HepG2 (cell line): ENCODE data around the gene FER1L5. TPM values are rescaled to one million over a fixed set of nuclear protein-coding genes. Genes with fewer than 3 reads are reported as not detected.

Experiments used
- ADNP ChIP-seq: sonication (generic); formaldehyde crosslinking; IDR thresholded peaks from 2 replicates; pipeline ENCODE4 v1.4.0; 2020; ENCODE audit warnings: missing genetic modification reagents
- ATF1 ChIP-seq: IDR thresholded peaks from 2 replicates; pipeline ENCODE4 v1.6.1; 2016; ENCODE audit warnings: mild to moderate bottlenecking, control low read depth
- BHLHE40 ChIP-seq: IDR thresholded peaks from 2 replicates; pipeline ENCODE4 v1.6.1; 2011; ENCODE audit warnings: low read length, improper control_type of control experiment
- KMT2A ChIP-seq: sonication (generic); formaldehyde crosslinking; IDR thresholded peaks from 2 replicates; pipeline ENCODE4 v1.4.0; 2020; ENCODE audit warnings: missing genetic modification reagents
- MIXL1 ChIP-seq: IDR thresholded peaks from 2 replicates; pipeline ENCODE4 v1.6.1; 2016
- NCOA5 ChIP-seq: sonication (generic); formaldehyde crosslinking; IDR thresholded peaks from 2 replicates; pipeline ENCODE4 v1.4.0; 2020; ENCODE audit warnings: missing genetic modification reagents
- NRL ChIP-seq: sonication (generic); formaldehyde crosslinking; IDR thresholded peaks from 2 replicates; pipeline ENCODE4 v1.5.0; 2020; ENCODE audit warnings: missing genetic modification reagents, mild to moderate bottlenecking, moderate library complexity, borderline replicate concordance
- SP4 ChIP-seq: sonication (generic); formaldehyde crosslinking; IDR thresholded peaks from 2 replicates; pipeline ENCODE4 v1.8.1; 2023; ENCODE audit warnings: mild to moderate bottlenecking, missing genetic modification reagents
- STAT5B ChIP-seq: sonication (generic); formaldehyde crosslinking; IDR thresholded peaks from 2 replicates; pipeline ENCODE4 v1.4.0; 2020; ENCODE audit warnings: missing genetic modification reagents
- ZBTB3 ChIP-seq: sonication (generic); formaldehyde crosslinking; IDR thresholded peaks from 2 replicates; pipeline ENCODE4 v1.4.0; 2020; ENCODE audit warnings: low read depth, mild to moderate bottlenecking, moderate library complexity, missing genetic modification reagents, borderline replicate concordance
- ZNF543 ChIP-seq: sonication (generic); formaldehyde crosslinking; IDR thresholded peaks from 2 replicates; pipeline ENCODE4 v1.4.0; 2020; ENCODE audit warnings: mild to moderate bottlenecking, missing genetic modification reagents
- ZNF674 ChIP-seq: sonication (generic); formaldehyde crosslinking; IDR thresholded peaks from 2 replicates; pipeline ENCODE4 v1.5.0; 2020; ENCODE audit warnings: low read depth, mild to moderate bottlenecking, missing genetic modification reagents
- ZNF761 ChIP-seq: sonication (generic); formaldehyde crosslinking; conservative IDR thresholded peaks from 2 replicates; pipeline ENCODE4 v1.4.0; 2020; ENCODE audit warnings: mild to moderate bottlenecking, missing genetic modification reagents
- ZNF883 ChIP-seq: sonication (generic); formaldehyde crosslinking; IDR thresholded peaks from 2 replicates; pipeline ENCODE4 v1.5.1; 2020; ENCODE audit warnings: mild to moderate bottlenecking, missing genetic modification reagents; ENCODE audit errors: not compliant biosample characterization
- polyA plus RNA-seq, 8 experiments: library from polyadenylated mRNA; depleted of rRNA in 3 of 8; stranded (reverse) in 7 of 8; unstranded in 1 of 8; fragments of >200 nt; fragmentation: Illumina TruSeq in 4 of 8; extraction: Trizol in 4 of 8; gene quantifications; 2 replicates each; pipeline versions ENCODE4 v1.2.1 to v1.2.3, GENCODE V29; 2011 to 2016; ENCODE audit warnings: low read depth in 4 of 8, missing spikeins in 1 of 8, mixed read lengths in 1 of 8; ENCODE audit not compliant: insufficient read depth in 1 of 8
- total RNA-seq, 5 experiments: library from RNA; depleted of rRNA; stranded (reverse); fragments of >200 nt; fragmentation: Illumina TruSeq; extraction: Trizol; gene quantifications; 2 replicates each; pipeline ENCODE4 v1.2.3, GENCODE V29; 2016; ENCODE audit warnings: low read depth in 1 of 5
- TF ChIP-seq, protein P1 (sequence below): sonication (generic); formaldehyde crosslinking; IDR thresholded peaks from 2 replicates; pipeline ENCODE4 v1.8.0; 2022; ENCODE audit warnings: missing genetic modification reagents, mild to moderate bottlenecking, borderline replicate concordance
- TF ChIP-seq, protein P2 (sequence below), 2 experiments: sonication (generic) in 1 of 2; formaldehyde crosslinking in 1 of 2; IDR thresholded peaks; 2 replicates each; pipeline versions ENCODE4 v1.5.1 to v1.6.1; 2011 to 2020; ENCODE audit warnings: borderline replicate concordance in 1 of 2, low read depth in 1 of 2, low read length in 1 of 2, mild to moderate bottlenecking in 1 of 2, missing genetic modification reagents in 1 of 2, moderate library complexity in 1 of 2
- TF ChIP-seq, protein P3 (sequence below): sonication (generic); formaldehyde crosslinking; IDR thresholded peaks from 2 replicates; pipeline ENCODE4 v1.5.0; 2020; ENCODE audit warnings: mild to moderate bottlenecking, missing genetic modification reagents
- TF ChIP-seq, protein P4 (sequence below): sonication (generic); formaldehyde crosslinking; conservative IDR thresholded peaks from 2 replicates; pipeline ENCODE4 v1.5.0; 2020; ENCODE audit warnings: missing genetic modification reagents
- TF ChIP-seq, protein P5 (sequence below): sonication (generic); formaldehyde crosslinking; IDR thresholded peaks from 2 replicates; pipeline ENCODE4 v1.4.0; 2020; ENCODE audit warnings: mild to moderate bottlenecking, missing genetic modification reagents

Gene FER1L5
- total and polyA plus RNA-seq, 2 of the 13 experiments (the other 11 are each of a cell fraction or from before 2014, with no cell fraction given), result 0.02 to 0.08 TPM

DNA sequence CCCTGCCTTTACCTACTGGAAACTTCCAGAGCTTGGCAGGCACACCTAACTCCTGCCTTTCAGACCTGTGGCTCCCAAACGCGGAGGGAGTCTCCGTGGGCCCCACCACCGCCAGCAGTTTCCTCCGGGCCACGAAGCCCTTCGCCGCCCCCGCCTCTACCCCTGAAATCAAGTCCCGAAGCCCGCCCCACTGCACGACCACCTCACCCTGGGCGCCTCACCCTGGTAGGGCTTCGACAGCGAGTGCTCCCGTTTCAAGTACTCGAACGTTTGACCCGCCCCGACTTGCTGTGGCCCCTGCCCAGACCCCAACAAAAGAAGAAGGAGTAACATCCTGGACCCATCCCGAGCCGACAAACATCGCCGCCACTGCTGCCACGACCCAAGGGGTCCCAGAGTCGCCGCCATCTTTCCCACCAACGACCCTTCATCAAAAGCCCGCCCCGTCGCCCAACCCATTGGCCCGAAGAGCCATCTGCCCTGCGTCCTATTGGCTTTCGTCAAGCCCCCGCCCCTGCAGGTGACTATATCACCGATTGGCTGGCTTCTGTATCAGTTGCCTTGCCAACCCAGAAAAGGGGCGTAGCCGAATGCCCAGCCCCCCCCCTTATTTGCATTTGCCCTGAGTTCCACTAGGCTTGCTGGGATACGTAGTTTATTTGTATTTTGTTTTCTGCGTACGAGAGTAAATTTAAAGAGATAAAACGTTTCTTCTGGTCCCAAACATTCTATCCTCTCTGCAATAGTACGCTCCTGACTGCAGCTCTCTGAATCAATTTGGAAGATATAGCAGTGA is 97.3 kb downstream of the FER1L5 start, which contains the start of gene LMAN2L (continued):
- TF ChIP-seq ZNF543, result peak; percentile 85; the same call in 1 of the 2 replicates
- TF ChIP-seq, protein P1, sequence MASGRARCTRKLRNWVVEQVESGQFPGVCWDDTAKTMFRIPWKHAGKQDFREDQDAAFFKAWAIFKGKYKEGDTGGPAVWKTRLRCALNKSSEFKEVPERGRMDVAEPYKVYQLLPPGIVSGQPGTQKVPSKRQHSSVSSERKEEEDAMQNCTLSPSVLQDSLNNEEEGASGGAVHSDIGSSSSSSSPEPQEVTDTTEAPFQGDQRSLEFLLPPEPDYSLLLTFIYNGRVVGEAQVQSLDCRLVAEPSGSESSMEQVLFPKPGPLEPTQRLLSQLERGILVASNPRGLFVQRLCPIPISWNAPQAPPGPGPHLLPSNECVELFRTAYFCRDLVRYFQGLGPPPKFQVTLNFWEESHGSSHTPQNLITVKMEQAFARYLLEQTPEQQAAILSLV (CRISPR knock-in tag), result peak; percentile 83; the same call in 1 of the 2 replicates
- peak; percentile 85 for TF ChIP-seq SP4 (CRISPR knock-in tag)
- TF ChIP-seq, protein P2, sequence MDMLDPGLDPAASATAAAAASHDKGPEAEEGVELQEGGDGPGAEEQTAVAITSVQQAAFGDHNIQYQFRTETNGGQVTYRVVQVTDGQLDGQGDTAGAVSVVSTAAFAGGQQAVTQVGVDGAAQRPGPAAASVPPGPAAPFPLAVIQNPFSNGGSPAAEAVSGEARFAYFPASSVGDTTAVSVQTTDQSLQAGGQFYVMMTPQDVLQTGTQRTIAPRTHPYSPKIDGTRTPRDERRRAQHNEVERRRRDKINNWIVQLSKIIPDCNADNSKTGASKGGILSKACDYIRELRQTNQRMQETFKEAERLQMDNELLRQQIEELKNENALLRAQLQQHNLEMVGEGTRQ (IDR thresholded peaks at IDR 0.05; ENCODE audit: low read depth, low read length), result no peak; the same call in 1 of the 2 replicates
- TF ChIP-seq, protein P2 (CRISPR knock-in tag; IDR thresholded peaks at IDR 0.05; ENCODE audit: borderline replicate concordance), result peak; percentile 81
- TF ChIP-seq KMT2A, result peak; percentile 59; the same call in 1 of the 2 replicates
- 0 out of 2 replicates have a peak, but pooled peaks have one; percentile 66 for TF ChIP-seq ATF1 (CRISPR knock-in tag)
- TF ChIP-seq, protein P3, sequence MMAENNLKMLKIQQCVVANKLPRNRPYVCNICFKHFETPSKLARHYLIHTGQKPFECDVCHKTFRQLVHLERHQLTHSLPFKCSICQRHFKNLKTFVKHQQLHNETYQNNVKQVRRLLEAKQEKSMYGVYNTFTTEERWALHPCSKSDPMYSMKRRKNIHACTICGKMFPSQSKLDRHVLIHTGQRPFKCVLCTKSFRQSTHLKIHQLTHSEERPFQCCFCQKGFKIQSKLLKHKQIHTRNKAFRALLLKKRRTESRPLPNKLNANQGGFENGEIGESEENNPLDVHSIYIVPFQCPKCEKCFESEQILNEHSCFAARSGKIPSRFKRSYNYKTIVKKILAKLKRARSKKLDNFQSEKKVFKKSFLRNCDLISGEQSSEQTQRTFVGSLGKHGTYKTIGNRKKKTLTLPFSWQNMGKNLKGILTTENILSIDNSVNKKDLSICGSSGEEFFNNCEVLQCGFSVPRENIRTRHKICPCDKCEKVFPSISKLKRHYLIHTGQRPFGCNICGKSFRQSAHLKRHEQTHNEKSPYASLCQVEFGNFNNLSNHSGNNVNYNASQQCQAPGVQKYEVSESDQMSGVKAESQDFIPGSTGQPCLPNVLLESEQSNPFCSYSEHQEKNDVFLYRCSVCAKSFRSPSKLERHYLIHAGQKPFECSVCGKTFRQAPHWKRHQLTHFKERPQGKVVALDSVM (CRISPR knock-in tag), result no peak
- no peak for TF ChIP-seq ADNP (CRISPR knock-in tag)
- TF ChIP-seq NCOA5 (CRISPR knock-in tag), result no peak
- peak; percentile 79 for TF ChIP-seq BHLHE40
- peak; percentile 96 for TF ChIP-seq NRL (CRISPR knock-in tag)
- peak; percentile 58 for TF ChIP-seq ZNF883
- TF ChIP-seq, protein P4, sequence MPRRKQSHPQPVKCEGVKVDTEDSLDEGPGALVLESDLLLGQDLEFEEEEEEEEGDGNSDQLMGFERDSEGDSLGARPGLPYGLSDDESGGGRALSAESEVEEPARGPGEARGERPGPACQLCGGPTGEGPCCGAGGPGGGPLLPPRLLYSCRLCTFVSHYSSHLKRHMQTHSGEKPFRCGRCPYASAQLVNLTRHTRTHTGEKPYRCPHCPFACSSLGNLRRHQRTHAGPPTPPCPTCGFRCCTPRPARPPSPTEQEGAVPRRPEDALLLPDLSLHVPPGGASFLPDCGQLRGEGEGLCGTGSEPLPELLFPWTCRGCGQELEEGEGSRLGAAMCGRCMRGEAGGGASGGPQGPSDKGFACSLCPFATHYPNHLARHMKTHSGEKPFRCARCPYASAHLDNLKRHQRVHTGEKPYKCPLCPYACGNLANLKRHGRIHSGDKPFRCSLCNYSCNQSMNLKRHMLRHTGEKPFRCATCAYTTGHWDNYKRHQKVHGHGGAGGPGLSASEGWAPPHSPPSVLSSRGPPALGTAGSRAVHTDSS, result no peak
- TF ChIP-seq STAT5B (CRISPR knock-in tag), result no peak
- TF ChIP-seq ZNF674 (CRISPR knock-in tag), result no peak
- peak; percentile 78; the same call in 1 of the 2 replicates for TF ChIP-seq ZBTB3 (CRISPR knock-in tag)
- 0 out of 2 replicates have a peak, but pooled peaks have one; percentile 76 for TF ChIP-seq ZNF761
- peak; percentile 13; the same call in 1 of the 2 replicates for TF ChIP-seq MIXL1 (CRISPR knock-in tag)
- TF ChIP-seq, protein P5, sequence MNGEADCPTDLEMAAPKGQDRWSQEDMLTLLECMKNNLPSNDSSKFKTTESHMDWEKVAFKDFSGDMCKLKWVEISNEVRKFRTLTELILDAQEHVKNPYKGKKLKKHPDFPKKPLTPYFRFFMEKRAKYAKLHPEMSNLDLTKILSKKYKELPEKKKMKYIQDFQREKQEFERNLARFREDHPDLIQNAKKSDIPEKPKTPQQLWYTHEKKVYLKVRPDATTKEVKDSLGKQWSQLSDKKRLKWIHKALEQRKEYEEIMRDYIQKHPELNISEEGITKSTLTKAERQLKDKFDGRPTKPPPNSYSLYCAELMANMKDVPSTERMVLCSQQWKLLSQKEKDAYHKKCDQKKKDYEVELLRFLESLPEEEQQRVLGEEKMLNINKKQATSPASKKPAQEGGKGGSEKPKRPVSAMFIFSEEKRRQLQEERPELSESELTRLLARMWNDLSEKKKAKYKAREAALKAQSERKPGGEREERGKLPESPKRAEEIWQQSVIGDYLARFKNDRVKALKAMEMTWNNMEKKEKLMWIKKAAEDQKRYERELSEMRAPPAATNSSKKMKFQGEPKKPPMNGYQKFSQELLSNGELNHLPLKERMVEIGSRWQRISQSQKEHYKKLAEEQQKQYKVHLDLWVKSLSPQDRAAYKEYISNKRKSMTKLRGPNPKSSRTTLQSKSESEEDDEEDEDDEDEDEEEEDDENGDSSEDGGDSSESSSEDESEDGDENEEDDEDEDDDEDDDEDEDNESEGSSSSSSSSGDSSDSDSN (CRISPR knock-in tag), result peak; percentile 55; the same call in 1 of the 2 replicates
